ENCODE data around the gene RS1.

DNA sequence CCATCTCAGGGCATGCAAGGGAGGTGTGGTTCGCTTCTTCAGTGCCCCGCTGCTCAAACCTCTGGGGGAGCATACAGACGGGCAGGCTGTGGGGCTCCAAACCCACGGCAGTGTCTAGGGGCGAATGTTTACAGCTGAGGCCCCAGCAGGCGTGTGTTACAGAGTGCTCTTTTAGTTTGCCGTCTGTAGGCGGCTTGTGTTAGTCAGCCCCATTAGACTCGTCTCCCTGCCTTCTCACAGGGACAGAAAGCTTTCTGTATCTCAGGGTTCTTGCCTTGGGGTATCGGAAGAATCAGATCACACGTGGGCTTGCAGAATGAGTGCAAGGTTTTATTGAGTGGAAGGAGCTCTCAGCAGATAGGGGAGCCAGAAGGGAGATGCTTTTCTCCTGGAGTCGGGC lies 10.6 kb downstream of the RS1 start:
- TF ChIP-seq, protein P1, sequence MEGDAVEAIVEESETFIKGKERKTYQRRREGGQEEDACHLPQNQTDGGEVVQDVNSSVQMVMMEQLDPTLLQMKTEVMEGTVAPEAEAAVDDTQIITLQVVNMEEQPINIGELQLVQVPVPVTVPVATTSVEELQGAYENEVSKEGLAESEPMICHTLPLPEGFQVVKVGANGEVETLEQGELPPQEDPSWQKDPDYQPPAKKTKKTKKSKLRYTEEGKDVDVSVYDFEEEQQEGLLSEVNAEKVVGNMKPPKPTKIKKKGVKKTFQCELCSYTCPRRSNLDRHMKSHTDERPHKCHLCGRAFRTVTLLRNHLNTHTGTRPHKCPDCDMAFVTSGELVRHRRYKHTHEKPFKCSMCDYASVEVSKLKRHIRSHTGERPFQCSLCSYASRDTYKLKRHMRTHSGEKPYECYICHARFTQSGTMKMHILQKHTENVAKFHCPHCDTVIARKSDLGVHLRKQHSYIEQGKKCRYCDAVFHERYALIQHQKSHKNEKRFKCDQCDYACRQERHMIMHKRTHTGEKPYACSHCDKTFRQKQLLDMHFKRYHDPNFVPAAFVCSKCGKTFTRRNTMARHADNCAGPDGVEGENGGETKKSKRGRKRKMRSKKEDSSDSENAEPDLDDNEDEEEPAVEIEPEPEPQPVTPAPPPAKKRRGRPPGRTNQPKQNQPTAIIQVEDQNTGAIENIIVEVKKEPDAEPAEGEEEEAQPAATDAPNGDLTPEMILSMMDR (IDR thresholded peaks at IDR 0.05): no peak
- TF ChIP-seq POLR2A (IDR thresholded peaks at IDR 0.05): no peak

Measured in esophagus squamous epithelium (tissue), 4 donors.